IMR-90 (cell line): ENCODE data around the gene TUBGCP6. TPM values are rescaled to one million over a fixed set of nuclear protein-coding genes. Genes with fewer than 3 reads are reported as not detected.

Source experiments
- ATAC-seq: fragments of 200-7000 bp; cut with Tn5 transposase; 2 replicates; pipeline ENCODE4 v1.9.1; 2020; ENCODE audit warnings: low read depth, mild to moderate bottlenecking, moderate library complexity
- BruUV-seq: library from RNA; stranded (reverse); fragments of 400-500 nt; replicated peaks from 2 replicates; lab custom pipeline; 2021; lab: Mats Ljungman, UMichigan
- CTCF ChIA-PET: fragments of 300-600 bp; formaldehyde crosslinking; extraction: SDS; loops from one replicate; lab custom pipeline; 2021; ENCODE audit warnings: antibody characterized with exemption; lab: Yijun Ruan, JAX
- POLR2A ChIA-PET: fragments of 300-600 bp; sonication (Branson Sonifier 250); formaldehyde crosslinking; loops from one replicate; lab custom pipeline; 2022; ENCODE audit warnings: antibody characterized with exemption; ENCODE audit not compliant: unreplicated experiment; lab: Charles Lee
- DNase-seq: peaks from one replicate; pipeline ENCODE4 v3.0.0; 2013
- H2AFZ ChIP-seq: replicated peaks from 2 replicates; pipeline ENCODE3; 2013; ENCODE audit warnings: low read length, mild to moderate bottlenecking; ENCODE audit not compliant: poor library complexity
- H2AK5ac ChIP-seq: 2 replicates; pipeline ENCODE4 v1.6.1; 2013; ENCODE audit warnings: low read depth, low read length, inconsistent platforms
- H2AK9ac ChIP-seq: replicated peaks from 2 replicates; pipeline ENCODE3; 2013; ENCODE audit warnings: mild to moderate bottlenecking, low read depth, low read length, moderate library complexity; ENCODE audit not compliant: poor library complexity
- H2BK120ac ChIP-seq: 2 replicates; pipeline ENCODE4 v1.6.1; 2013; ENCODE audit warnings: low read depth, low read length, inconsistent platforms
- H2BK15ac ChIP-seq: 3 replicates; pipeline ENCODE4 v1.6.1; 2013; ENCODE audit warnings: low read depth, low read length, inconsistent platforms
- H2BK20ac ChIP-seq: 2 replicates; pipeline ENCODE4 v1.6.1; 2013; ENCODE audit warnings: low read depth, mild to moderate bottlenecking, inconsistent platforms, low read length, moderate library complexity
- H2BK5ac ChIP-seq: 2 replicates; pipeline ENCODE4 v1.6.1; 2013; ENCODE audit warnings: mild to moderate bottlenecking, low read depth, low read length, inconsistent platforms; ENCODE audit not compliant: poor library complexity, severe bottlenecking
- H3K14ac ChIP-seq: replicated peaks from 2 replicates; pipeline ENCODE4 v1.6.1; 2013; ENCODE audit warnings: low read depth, low read length, inconsistent platforms
- H3K18ac ChIP-seq: 2 replicates; pipeline ENCODE4 v1.6.1; 2013; ENCODE audit warnings: low read depth, low read length, control low read depth
- H3K23ac ChIP-seq: 2 replicates; pipeline ENCODE4 v1.6.1; 2013; ENCODE audit warnings: low read depth, low read length, inconsistent platforms
- H3K27ac ChIP-seq: 2 replicates; pipeline ENCODE4 v1.5.1; 2013; ENCODE audit warnings: mild to moderate bottlenecking, control low read depth, low read length; ENCODE audit not compliant: insufficient read depth
- H3K27me3 ChIP-seq: 2 replicates; pipeline ENCODE4 v1.6.1; 2013; ENCODE audit warnings: low read length; ENCODE audit not compliant: control insufficient read depth, insufficient read depth
- H3K36me3 ChIP-seq: 2 replicates; pipeline ENCODE4 v1.6.1; 2013; ENCODE audit warnings: low read length, mixed read lengths; ENCODE audit not compliant: control insufficient read depth, insufficient read depth
- H3K4ac ChIP-seq: 2 replicates; pipeline ENCODE4 v1.6.1; 2013; ENCODE audit warnings: low read depth, low read length, inconsistent platforms
- H3K4me1 ChIP-seq: 2 replicates; pipeline ENCODE4 v1.6.1; 2013; ENCODE audit warnings: low read length, mixed read lengths; ENCODE audit not compliant: control insufficient read depth, insufficient read depth
- H3K4me2 ChIP-seq: 2 replicates; pipeline ENCODE4 v1.6.1; 2013; ENCODE audit warnings: low read depth, mild to moderate bottlenecking, control low read depth, low read length, moderate library complexity
- H3K4me3 ChIP-seq: 2 replicates; pipeline ENCODE4 v1.5.1; 2013; ENCODE audit warnings: low read depth, mild to moderate bottlenecking, control low read depth, low read length, moderate library complexity; ENCODE audit not compliant: insufficient read depth
- H3K56ac ChIP-seq: 2 replicates; pipeline ENCODE4 v1.6.1; 2013; ENCODE audit warnings: low read length, inconsistent platforms; ENCODE audit not compliant: insufficient read depth; ENCODE audit errors: extremely low read depth
- H3K79me1 ChIP-seq, 2 experiments: 2 replicates each; pipeline ENCODE4 v1.6.1; 2013; ENCODE audit warnings: low read length in 2 of 2, inconsistent platforms in 1 of 2, low read depth in 1 of 2
- H3K9ac ChIP-seq: 2 replicates; pipeline ENCODE4 v1.6.1; 2013; ENCODE audit warnings: low read depth, low read length, control low read depth
- H3K9me1 ChIP-seq: 2 replicates; pipeline ENCODE4 v1.6.1; 2013; ENCODE audit warnings: low read length, inconsistent platforms; ENCODE audit not compliant: insufficient read depth
- H3K9me3 ChIP-seq: 2 replicates; pipeline ENCODE4 v1.6.1; 2013; ENCODE audit warnings: low read length; ENCODE audit not compliant: control insufficient read depth, insufficient read depth
- H4K20me1 ChIP-seq: 2 replicates; pipeline ENCODE4 v1.6.1; 2013; ENCODE audit warnings: low read length, inconsistent platforms; ENCODE audit not compliant: insufficient read depth
- H4K5ac ChIP-seq: 2 replicates; pipeline ENCODE4 v1.6.1; 2013; ENCODE audit warnings: mild to moderate bottlenecking, low read depth, low read length, control low read depth
- H4K8ac ChIP-seq, 2 experiments: 2 replicates each; pipeline ENCODE4 v1.6.1; 2013; ENCODE audit warnings: low read depth in 2 of 2, low read length in 2 of 2, control low read depth in 1 of 2, inconsistent platforms in 1 of 2
- H4K91ac ChIP-seq: 2 replicates; pipeline ENCODE4 v1.6.1; 2013; ENCODE audit warnings: low read depth, low read length, inconsistent platforms; ENCODE audit not compliant: insufficient read depth
- BHLHE40 ChIP-seq: fragments of 150-350 bp; IDR thresholded peaks from 2 replicates; pipeline ENCODE4 v1.6.1; 2016; ENCODE audit warnings: mild to moderate bottlenecking, low read depth, low read length
- CEBPB ChIP-seq: IDR thresholded peaks from 2 replicates; pipeline ENCODE4 v1.6.1; 2012; ENCODE audit warnings: low read depth, low read length, improper control_type of control experiment
- CTCF ChIP-seq: conservative IDR thresholded peaks from 2 replicates; pipeline ENCODE4 v1.5.1; 2012; ENCODE audit warnings: mild to moderate bottlenecking, low read depth, low read length, improper control_type of control experiment
- FOS ChIP-seq: fragments of 150-350 bp; IDR thresholded peaks from 2 replicates; pipeline ENCODE4 v1.6.1; 2016; ENCODE audit warnings: low read depth, low read length
- MAZ ChIP-seq: IDR thresholded peaks from 2 replicates; pipeline ENCODE4 v1.6.1; 2012; ENCODE audit warnings: low read depth, mild to moderate bottlenecking, low read length, improper control_type of control experiment, moderate library complexity, borderline replicate concordance
- MXI1 ChIP-seq: IDR thresholded peaks from 2 replicates; pipeline ENCODE4 v1.6.1; 2012; ENCODE audit warnings: low read depth, mild to moderate bottlenecking, low read length, moderate library complexity, borderline replicate concordance
- NFE2L2 ChIP-seq: fragments of 150-350 bp; IDR thresholded peaks from 2 replicates; pipeline ENCODE4 v1.6.1; 2016; ENCODE audit warnings: low read depth, mild to moderate bottlenecking, low read length
- RAD21 ChIP-seq: IDR thresholded peaks from 2 replicates; pipeline ENCODE4 v1.6.1; 2012; ENCODE audit warnings: low read length, improper control_type of control experiment
- RCOR1 ChIP-seq: IDR thresholded peaks from 2 replicates; pipeline ENCODE4 v1.6.1; 2012; ENCODE audit warnings: mild to moderate bottlenecking, low read length, improper control_type of control experiment; ENCODE audit not compliant: insufficient replicate concordance
- SMC3 ChIP-seq: fragments of 150-350 bp; IDR thresholded peaks from 2 replicates; pipeline ENCODE4 v1.6.1; 2016; ENCODE audit warnings: low read depth, mild to moderate bottlenecking, antibody characterized with exemption, low read length, moderate library complexity
- WGBS, 2 experiments: methylation state at CpG; one replicate each; pipeline versions ENCODE4 v1.1.5 to v1.1.7; 2013; ENCODE audit warnings: missing lambda C conversion rate in 2 of 2; ENCODE audit not compliant: insufficient read length in 1 of 2; ENCODE audit errors: extremely low coverage in 2 of 2; 5-methylcytosine and 5-hydroxymethylcytosine counted together
- dilution Hi-C: fragments of 300-500 bp; cut with HindIII; formaldehyde crosslinking; loops from one replicate; pipeline ENCODE4 v1.14.3; 2018; ENCODE audit warnings: low sequenced_read_pairs; ENCODE audit not compliant: unreplicated experiment
- in situ Hi-C: fragments of 300-500 bp; cut with MboI; formaldehyde crosslinking; loops from 3 replicates; pipeline ENCODE4 v1.14.3; 2019; ENCODE audit warnings: low sequenced_read_pairs, inconsistent platforms, mixed read lengths
- intact Hi-C: fragments of 100-400 bp; cut with micrococcal nuclease; formaldehyde crosslinking; loops from 2 replicates; pipeline ENCODE4 v1.10.0; 2022
- polyA plus RNA-seq, 3 experiments: library from polyadenylated mRNA; depleted of rRNA; stranded (reverse); fragments of >200 nt; gene quantifications; 2 replicates each; pipeline ENCODE4 v1.2.3, GENCODE V29; 2012; ENCODE audit warnings: low replicate concordance in 1 of 3
- total RNA-seq: library from RNA; depleted of rRNA; stranded (reverse); fragments of >200 nt; gene quantifications from 2 replicates; pipeline ENCODE4 v1.2.3, GENCODE V29; 2012

The TUBGCP6 gene
- total and polyA plus RNA-seq, 2 of the 4 experiments (the other 2 are of a cell fraction) = 10.8 to 28.6 TPM

DNA sequence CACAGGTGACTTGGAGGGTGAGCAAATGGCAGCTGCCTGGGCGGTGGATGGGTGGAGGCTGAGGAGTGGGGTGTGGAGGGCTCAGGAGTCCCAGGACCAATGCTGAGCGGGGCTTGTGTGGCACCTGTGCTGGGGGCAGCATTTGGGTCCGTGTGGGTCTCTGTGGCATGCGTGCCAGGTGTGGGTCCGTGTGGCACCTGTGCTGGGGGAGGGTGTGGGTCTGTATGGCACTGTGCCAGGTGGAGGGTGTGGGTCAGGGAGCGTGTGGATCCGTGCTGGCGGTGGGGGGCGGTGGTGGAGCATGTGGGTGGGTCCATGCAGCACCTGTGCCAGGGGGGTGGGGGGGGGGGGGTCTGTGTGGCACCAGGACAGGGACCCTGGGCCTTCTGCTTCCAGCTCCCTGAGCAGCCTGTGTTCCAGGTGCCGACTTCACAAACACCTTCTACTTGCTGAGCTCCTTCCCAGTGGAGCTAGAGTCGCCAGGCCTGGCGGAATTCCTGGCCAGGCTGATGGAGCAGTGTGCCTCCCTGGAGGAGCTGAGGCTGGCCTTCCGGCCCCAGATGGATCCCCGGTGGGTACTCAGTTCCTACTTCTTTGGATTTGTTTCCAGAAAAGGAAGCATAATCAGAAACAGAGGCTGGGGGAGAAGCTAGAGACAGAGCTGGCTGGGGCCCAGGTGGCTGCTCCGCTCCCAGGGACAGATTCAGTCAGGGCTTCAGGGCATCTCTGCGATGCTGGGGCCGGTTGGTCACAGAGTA lies 29.3 kb downstream of the TUBGCP6 start:
- no peaks in the 10 kb centered on the region for H3K27me3 ChIP-seq
- no peak overlapping the region for H4K91ac ChIP-seq
- no peaks in the 10 kb centered on the region for H3K4me1 ChIP-seq
- no peak for TF ChIP-seq MAZ
- TF ChIP-seq RAD21 = no peak
- no peak for TF ChIP-seq CTCF
- no peak for TF ChIP-seq MXI1
- no peak for TF ChIP-seq FOS
- TF ChIP-seq NFE2L2 = no peak
- TF ChIP-seq BHLHE40 = no peak
- TF ChIP-seq RCOR1 = no peak
- no peak for TF ChIP-seq CEBPB
- TF ChIP-seq SMC3 = no peak
- DNase-seq (no peak), ATAC-seq (no peak)
- dilution Hi-C loops (no loop called here), in situ Hi-C loops (loop anchor here (25.0 kb wide), 1 partner anchor 403 kb away; no protein-coding TSS in a partner anchor), intact Hi-C loops (no loop called here)
- peaks cover 65% of the 10 kb centered on the region for H4K20me1 ChIP-seq
- H2AK9ac ChIP-seq = no peak overlapping the region
- H2BK5ac ChIP-seq = no peak overlapping the region
- H3K23ac ChIP-seq = no peak overlapping the region
- no peak overlapping the region for H2BK15ac ChIP-seq
- H3K79me1 ChIP-seq = peaks cover 24 to 48% of the 10 kb centered on the region in 2 experiments
- ChIA-PET POLR2A (no interaction called here), CTCF (no interaction called here)
- 96% methylated on average over 5 of the region's 17 CpGs; no CpG with 5 or more reads in 1 of the 2 experiments for WGBS, 2 experiments
- no peaks in the 10 kb centered on the region for H3K9me3 ChIP-seq
- H3K27ac ChIP-seq = no peak overlapping the region
- H2AFZ ChIP-seq = no peak overlapping the region
- no peak overlapping the region for H4K8ac ChIP-seq
- H2BK20ac ChIP-seq = no peak overlapping the region
- no peak overlapping the region for H2BK120ac ChIP-seq
- no peak overlapping the region for H3K18ac ChIP-seq
- no peak overlapping the region for H3K4me3 ChIP-seq
- no peak overlapping the region for H3K56ac ChIP-seq
- peaks cover 69% of the 10 kb centered on the region for H3K36me3 ChIP-seq
- no peak overlapping the region for H3K9ac ChIP-seq
- no peak overlapping the region for H3K14ac ChIP-seq
- no peak overlapping the region for H3K4me2 ChIP-seq
- no peak overlapping the region for H2AK5ac ChIP-seq
- no TSS peak for BruUV-seq
- H3K9me1 ChIP-seq = peaks cover 3% of the 10 kb centered on the region; the same call in 1 of the 2 replicates
- no peak overlapping the region for H4K5ac ChIP-seq
- no peak overlapping the region for H3K4ac ChIP-seq
